ENCODE results near the gene MSRB3.
"Not testable (repeated sequence)": the region's sequence is repeated elsewhere in the genome, so short reads cannot be mapped to it uniquely, and the experiment has no call there.

MSRB3 gene

GRCh38 chr12:65407388-65408149, 129.1 kb downstream of the MSRB3 start:
- no peak for DNase-seq

- DNase-seq = no peak
Observed at GRCh38 chr12:65408441-65408840, 130.0 kb downstream of the MSRB3 start.

DNA sequence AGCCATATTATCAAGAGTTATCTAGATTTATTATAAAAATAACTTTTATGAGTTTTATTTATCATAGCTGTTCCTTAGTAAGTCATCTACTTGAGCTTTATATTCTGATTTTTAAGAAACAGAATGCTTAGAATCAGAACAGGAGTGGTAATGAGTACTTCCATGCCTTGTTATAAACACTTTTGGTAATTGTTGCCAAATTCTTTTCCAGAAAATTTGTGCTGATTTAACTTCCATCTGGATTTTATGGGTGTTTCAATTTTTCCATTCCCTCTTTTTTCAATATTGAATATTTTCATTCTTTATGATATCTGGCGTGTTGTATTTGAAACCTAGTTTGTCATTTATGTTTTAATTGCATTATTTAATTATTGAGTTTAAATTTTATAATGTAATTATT, 131.2 kb downstream of the MSRB3 start:
- no peak for DNase-seq

GRCh38 chr12:65411171-65411570, 132.7 kb downstream of the MSRB3 start:
- DNase-seq = peak; percentile 62

DNA sequence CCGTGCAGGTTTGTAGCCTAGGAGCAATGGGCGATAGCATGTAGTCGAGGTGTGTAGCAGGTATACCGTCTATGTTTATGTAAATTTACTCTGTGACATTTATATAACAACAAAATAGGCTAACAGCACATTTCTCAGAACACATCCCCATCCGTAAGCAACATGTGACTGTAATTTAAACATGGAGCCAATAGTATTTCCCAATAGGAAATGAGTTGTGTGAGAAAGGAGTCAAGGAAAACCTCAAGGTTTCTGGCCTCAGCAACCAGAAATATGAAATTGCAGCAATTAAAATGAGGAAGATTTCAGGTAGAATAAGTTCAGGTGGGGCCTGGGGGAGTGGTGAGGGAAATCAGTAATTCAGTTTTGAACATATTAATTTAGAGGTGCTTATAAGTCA, 136.0 kb downstream of the MSRB3 start:
- DNase-seq = no peak

DNA sequence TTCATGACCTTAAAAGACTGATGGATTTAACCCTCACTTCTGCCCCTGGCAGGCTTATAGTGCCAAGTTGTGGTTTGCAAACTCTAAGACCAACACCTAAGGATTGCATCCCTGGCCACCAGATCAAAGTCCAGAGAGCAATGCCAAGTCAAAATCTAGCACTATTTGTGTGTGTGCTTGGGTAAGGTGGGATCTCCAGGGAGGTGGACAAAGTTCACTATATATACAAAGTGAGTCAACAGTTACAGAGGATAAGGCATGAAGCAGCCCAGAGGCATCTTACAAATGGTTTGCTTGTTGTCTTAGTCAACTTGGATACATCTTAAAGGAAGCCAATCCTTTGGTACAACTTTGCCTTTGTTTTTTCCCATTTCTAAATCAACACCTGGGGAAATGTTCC, 137.3 kb downstream of the MSRB3 start:
- no peak for DNase-seq

DNA sequence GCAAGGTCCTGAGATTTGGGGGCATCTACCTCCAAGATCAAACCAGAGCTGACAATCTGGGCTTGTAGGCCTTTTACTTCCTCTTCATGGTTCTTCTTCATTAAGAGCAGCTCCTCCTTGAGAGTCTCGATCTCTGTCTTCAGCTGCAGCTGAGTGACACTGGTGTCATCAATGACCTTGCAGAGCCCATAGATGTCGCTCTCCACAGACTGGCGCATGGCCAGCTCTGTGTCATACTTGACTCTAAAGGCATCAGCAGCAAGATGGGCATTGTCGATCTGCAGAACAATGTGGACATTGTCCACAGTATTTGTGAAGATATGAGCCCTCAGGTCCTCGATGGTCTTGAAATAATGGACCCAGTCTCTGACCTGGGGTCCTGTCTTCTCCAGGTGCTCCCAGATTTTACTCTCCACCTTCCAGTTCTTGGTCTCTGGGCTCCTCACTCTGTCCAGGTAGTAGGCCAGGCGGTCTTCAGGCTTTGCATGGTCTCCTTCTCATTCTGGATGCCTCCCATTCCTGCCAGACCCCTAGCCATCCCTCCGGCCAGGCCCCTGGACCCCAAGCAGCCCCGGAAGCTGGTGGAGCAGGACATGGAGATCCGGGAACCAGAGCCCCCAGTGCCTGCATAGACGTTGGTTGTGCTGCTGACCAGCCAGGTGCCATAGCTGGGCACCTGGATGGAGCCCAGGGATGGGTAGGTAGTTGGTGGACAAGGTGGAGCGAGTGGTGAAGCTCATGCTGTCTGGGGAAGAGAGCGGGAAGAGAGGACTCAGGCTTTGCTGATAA, 141.0 kb downstream of the MSRB3 start:
- no peak for DNase-seq

DNA sequence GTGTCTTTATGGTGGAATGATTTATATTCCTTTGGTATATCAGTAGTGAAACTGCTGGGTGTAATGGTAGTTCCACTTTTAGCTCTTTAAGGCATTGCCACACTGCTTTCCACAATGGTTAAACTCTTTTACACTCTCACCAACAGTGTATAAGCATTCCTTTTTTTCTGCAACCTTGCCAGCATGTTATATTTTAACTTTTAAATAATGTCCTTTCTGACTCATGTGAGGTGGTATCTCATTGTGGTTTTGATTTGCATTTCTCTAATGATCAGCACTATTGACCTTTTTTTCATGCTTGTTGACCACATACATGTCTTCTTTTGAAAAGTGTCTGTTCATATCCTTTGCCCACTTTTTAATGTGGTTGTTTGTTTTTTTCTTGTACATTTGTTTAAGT, 142.5 kb downstream of the MSRB3 start:
- DNase-seq = peak; percentile 26

- no peak for DNase-seq
Observed at GRCh38 chr12:65427646-65428045, 149.2 kb downstream of the MSRB3 start.

GRCh38 chr12:65430006-65430405, 151.5 kb downstream of the MSRB3 start:
- no peak for DNase-seq

DNA sequence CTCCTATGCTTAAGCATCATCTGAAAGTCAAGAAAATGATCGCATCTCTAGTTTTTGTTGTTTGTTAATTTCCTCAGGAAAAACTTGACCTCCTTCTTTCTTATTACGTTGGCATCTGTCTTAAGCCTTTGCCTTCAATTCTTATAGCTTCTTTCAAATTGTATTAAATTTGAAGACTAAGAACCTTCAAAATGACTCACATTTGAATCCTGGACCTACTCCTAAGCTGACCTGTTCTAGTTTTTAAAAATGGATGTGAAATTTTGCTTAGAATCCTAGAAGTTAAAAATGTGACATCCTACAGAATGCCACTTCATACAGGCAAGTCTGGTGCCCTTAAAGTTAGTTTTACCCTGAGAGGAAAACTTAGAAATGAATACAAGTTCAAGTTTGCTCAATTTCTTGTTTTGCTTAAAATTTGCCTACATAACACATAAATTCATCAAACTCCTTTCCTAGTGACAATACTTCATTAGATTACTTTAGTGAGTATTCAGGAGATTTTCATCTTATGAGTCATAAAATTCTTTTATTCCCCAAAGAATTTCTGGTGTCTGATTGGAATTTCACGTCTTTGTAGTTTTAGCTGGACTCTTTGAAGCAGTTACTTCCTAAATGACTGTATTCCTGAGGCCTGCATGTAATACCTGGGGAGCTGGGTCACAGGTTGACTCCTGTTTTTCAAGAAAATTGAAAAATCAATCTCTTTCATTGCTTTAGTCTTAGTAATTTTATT, 152.3 kb downstream of the MSRB3 start:
- DNase-seq = peak; percentile 81

DNA sequence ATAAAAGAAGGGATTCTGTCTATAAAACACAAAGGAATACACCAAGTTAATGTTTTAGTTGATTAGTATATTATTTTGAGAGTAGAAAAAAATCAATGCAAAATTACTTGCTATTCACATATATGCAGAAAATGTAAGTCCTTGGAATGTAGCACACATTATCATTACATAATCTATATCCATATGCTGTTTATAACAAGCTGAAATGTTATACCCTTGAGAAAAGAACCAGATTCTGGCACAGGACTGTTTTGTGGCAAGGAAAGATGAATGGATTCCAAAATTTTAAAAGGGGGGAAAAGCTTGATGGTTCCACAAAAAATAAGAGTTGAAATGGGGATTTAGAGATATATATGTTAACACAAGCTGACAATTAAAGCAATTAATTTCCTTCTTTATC, 153.6 kb downstream of the MSRB3 start:
- no peak for DNase-seq

DNA sequence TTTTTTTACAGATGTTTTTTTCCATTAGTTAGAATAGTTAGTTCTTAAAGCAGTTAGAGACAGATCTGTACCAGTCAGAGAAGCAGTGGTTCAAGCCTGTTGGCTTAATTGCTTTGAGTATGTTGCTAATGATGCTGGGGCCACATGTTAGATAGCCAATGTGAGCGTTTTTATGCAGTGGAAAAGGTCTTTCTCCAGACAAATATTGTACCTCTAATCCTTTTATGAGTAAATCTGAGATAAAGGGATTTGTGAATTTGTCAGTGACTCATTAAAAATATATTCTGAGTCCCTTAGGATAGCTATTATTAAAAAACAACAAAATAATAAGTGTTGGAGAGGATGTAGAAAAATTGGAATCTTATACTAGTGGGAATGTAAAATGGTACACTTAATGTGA, 154.2 kb downstream of the MSRB3 start:
- no peak for DNase-seq

DNA sequence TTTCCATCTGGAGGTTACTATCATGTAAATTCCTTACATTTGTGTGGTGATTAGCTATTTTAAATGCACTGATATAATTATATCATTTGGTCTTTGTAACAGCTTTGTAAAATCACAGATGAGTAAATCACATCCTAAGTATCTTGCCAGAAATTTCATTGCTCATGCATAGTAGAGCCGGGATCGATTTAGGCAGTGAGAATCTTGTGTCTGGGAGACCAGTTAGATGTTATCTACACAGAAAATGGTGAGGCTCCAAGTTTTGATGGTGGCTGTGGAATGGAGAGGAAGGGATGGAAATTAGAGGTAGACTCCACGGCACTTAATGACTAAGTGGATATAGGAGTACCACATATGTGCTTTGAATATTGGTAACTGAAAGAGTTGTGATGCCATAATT, 156.3 kb downstream of the MSRB3 start:
- DNase-seq = no peak

DNA sequence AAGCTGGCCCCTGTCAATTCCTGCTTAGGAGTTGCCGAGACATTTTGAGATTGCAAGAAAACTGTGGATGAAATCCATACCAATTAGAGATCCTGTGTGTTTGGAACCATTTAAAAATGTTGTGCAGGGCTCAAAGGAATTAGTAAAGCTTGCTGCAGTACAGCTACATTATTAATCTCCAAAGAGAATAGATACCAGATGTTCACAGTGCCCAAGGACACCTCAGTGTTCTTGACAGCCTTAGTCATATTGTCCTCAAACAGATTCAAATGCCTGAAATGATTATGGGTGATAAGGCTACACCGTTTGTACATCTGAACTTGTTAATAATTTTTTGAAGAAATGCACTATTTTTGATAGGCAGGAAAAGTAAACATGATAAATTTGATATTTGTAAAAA, 164.6 kb downstream of the MSRB3 start:
- DNase-seq = peak; percentile 73

GRCh38 chr12:65444996-65445395, 166.5 kb downstream of the MSRB3 start:
- no peak for DNase-seq

DNA sequence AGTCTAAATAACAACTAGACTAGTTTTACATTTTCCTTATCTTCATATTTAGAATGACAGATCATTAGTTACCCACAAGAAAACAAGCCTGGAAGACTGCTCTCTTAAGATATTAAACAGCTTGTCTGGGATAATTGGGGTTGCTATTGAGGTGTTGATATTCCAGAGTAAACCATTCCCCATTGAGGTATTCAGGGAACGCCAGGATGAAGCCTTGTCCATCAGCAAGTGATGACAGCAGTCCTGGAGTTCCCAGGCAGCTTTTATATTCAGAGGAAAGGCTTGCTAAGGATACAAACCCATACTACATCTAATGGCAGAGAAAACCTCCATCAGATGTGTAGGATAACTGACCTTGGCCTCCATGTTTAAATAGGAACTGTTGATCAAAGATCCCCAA, 168.4 kb downstream of the MSRB3 start:
- no peak for DNase-seq

GRCh38 chr12:65449400-65449799, 170.9 kb downstream of the MSRB3 start:
- DNase-seq = peak; percentile 43

- DNase-seq = no peak
Observed at GRCh38 chr12:65450625-65451024, 172.1 kb downstream of the MSRB3 start.

DNA sequence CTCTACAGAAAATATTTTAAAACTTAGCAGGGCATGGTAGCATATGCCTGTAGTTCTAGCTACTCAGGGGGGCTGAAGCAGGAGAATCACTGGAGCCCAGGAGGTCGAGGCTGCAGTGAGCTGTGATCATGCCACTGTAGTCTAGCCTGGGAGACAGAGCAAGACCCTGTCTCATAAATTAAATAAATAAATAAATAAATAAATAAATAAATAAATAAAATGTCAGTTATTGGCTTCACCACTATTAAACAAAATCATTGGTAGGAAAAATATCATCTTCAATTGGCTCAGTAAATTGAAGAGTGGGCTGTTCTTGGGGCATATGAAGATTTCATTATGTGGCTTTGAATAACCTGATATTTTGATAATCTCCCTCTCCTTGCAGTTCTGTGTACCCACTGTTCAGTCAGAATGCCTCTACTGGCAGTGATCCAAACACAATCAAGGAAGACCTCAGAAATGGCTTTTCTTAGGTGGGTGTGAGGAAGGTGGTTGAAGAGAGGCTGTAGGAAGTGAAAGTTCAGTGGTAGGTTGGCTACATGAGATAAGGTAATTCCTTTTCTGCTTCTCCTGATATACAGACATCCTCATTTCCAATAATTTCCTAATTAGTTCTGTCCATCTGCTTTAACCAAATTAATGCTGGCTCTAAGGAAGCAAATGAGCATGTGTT, 175.8 kb downstream of the MSRB3 start:
- no peak for DNase-seq

DNA sequence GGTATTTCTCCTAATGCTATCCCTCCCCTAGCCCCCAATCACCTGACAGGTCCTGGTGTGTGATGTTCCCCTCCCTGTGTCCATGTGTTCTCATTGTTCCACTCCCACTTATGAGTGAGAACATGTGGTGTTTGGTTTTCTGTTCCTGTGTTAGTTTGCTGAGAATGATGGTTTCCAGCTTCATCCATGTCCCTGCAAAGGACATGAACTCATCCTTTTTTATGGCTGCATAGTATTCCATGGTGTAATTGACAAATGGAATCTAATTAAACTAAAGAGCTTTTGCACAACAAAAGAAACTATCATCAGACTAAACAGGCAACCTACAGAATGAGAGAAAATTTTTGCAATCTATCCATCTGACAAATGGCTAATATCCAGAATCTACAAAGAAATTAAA, 178.9 kb downstream of the MSRB3 start:
- not testable (repeated sequence) for DNase-seq

- DNase-seq = no peak
Observed at GRCh38 chr12:65458718-65459117, 180.2 kb downstream of the MSRB3 start.

DNA sequence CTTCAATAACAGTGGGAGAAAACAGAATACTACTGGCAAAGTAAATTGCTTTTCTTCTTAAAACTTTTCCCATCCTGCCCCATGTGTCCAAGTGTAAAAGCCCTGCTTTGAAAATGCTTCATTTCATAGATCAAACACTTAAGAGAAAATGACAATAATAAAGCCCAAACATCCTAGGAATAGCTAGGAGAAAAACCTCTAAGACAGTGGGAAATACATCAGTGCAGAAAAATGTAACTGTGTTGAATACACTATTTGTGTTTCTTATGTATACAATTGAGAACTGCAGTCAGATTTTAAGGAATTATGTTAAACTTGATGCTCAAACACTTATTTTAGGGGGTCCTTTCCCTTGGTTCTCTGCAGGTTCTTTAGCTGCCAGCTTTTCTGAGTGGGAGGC, 181.1 kb downstream of the MSRB3 start:
- DNase-seq = no peak
